ENCODE measurements around the gene NDST1.

- TF ChIP-seq CTCF (IDR thresholded peaks at IDR 0.05; ENCODE audit: borderline replicate concordance, extremely low read depth, low read length, poor library complexity, severe bottlenecking) (no peak), EZH2 (IDR thresholded peaks at IDR 0.05; ENCODE audit: borderline replicate concordance, low read depth, low read length, severe bottlenecking) (no peak)
Measured at GRCh38 chr5:150580917-150581316, 73.0 kb downstream of the NDST1 start.
